NOMO-1 treated with dmso at 0.1 percent for 144 hours (cell line): Measurements from ENCODE around the gene CREG2.
A peak's percentile ranks its signal among the peaks of the same experiment; 100 is the strongest.

Experiments used
- DNase-seq: peaks from one replicate; lab custom pipeline; 2025; ENCODE audit not compliant: unreplicated experiment; lab: John Stamatoyannopoulos, UW

CREG2 gene

GRCh38 chr2:101387151-101387834, at the start of gene CREG2:
Gene CREG2, minus strand, starts transcription at chr2:101387503. Its CDS starts 46 bp downstream, at chr2:101387457.
- DNase-seq: peak; percentile 16

- DNase-seq: no peak
Measured at GRCh38 chr2:101435001-101435862, 47.9 kb upstream of the CREG2 start.

- no peak for DNase-seq
Measured at GRCh38 chr2:101433465-101433864, 46.2 kb upstream of the CREG2 start.

DNA sequence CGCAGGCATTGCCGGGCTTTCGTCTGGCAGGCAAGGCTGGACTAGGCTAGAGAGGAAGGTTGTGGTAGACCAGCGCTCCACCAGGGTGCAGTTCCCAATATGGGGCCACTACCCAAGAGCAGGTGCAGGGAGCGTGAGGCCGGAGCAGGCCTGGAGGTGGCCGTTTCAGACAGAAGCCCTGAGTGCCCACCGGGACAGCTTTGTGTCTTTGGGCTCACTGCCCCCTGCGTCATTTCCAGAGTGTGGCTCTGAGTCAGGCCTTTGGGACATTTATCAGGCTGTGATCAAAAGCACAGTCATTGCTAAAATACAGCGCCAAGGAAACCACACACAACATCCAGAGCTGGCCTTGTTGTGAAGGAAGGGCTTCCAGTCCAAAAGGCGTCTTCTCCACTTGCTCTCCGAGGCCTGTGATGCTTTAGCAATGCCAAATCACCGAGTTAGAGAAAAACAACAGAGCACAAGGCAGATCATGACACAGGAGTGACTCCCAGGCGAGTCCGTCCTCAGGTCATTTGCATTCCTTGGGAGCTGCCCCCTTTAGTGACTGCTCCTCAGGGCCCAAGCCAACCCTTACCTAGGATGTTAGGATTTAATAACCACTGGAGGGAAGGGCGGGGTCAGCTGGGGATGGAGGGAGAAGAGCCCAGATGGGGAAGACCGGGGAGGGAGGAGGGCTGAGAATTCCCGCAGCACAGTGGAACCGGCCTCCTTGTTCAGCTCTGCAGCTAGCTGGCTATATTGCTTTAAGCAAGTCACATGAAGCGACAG, 45.3 kb upstream of the CREG2 start:
- DNase-seq: no peak

GRCh38 chr2:101431486-101431885, 44.2 kb upstream of the CREG2 start:
- DNase-seq: no peak

DNA sequence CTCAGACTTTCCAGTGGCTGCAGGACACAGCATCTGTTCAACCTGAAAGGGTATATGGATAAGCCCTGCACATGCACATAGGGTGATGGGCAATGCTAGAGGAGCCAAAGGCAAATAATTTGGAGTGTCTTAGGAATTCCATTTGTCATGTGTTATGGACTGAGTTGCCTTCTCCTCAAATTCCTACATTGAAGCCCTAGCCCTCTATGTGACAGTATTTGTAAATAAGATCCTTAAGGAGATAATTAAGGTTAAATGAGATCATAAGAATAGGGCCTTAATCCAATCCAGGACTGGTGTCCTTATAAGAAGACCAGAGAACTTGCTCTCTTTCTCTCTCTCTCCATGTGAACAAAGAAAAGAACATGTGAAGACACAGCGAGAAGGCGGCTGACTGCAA, 42.9 kb upstream of the CREG2 start:
- no peak for DNase-seq

GRCh38 chr2:101429453-101429852, 42.1 kb upstream of the CREG2 start:
- no peak for DNase-seq

- no peak for DNase-seq
Measured at GRCh38 chr2:101428422-101429176, 41.3 kb upstream of the CREG2 start.

GRCh38 chr2:101427743-101428142, 40.4 kb upstream of the CREG2 start:
- no peak for DNase-seq

- no peak for DNase-seq
Measured at GRCh38 chr2:101427240-101427639, 39.9 kb upstream of the CREG2 start.

DNA sequence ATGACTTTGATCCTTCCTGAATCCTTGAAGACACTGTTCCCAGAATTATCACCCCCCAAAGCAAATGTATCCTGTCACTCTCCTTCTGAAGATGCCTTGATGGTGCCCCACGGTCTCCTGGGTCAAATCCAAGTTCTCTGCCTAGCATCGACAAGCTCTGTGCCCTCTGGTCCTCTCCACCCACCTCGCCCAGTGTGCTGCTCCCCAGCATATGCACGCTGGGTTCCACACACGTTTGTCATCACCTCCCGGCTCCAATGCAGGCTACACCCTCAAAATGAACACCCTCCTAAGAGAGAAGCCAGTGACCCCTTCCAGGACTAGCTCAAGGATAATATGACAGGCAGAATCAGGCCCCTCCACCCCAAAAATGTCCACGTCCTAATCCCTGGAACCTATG, 39.5 kb upstream of the CREG2 start:
- DNase-seq: no peak

DNA sequence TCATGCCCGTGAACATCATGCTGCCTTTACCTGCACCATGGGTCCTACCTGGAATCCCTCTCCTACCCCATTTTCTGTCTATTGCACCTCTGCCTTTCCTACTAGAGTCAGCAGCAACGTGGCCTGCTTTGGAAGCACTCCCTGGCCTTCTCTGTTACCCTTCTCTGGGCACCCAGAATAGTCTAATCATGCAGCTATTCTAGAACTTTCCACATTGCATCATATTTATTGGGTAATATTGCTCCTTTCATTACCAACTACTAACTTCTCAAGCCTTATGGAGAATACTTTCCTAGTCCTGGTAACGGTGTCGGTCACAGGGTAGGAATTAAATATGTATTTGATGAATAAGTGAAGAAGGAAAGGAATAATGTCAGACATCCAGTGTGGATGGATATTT, 33.3 kb upstream of the CREG2 start:
- no peak for DNase-seq

DNA sequence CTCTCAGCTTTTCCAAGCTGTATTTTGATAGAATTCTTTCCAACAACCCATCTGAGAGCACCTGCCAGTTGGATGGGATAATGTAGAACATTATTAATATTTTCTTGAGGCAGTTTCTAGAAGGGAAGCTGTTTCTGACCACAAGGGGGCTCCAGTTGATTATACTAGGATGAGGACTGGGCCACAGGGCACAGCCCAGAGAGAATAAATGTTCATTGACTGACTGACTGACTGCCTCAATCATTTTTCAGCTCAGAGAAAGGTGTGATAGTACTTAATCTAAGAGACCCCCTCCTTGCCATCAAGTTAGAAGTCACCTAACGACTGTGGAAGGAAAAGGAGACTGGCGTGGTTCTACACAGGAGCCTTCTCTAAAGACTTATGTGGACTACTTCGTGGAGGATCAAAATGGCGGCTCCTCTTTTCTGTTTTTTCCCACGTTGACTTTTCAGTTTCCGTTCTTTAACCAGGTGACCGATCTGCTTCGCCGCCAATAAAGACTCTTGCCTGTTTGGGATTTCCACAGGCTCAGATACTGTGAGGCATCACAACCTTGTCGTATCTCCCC, 31.9 kb upstream of the CREG2 start:
- peak; percentile 21 for DNase-seq

- DNase-seq: no peak
Measured at GRCh38 chr2:101418460-101419095, 31.3 kb upstream of the CREG2 start.

- DNase-seq: no peak
Measured at GRCh38 chr2:101416609-101417008, 29.3 kb upstream of the CREG2 start.

GRCh38 chr2:101415884-101416283, 28.6 kb upstream of the CREG2 start:
- no peak for DNase-seq

- DNase-seq: no peak
Measured at GRCh38 chr2:101415220-101415619, 27.9 kb upstream of the CREG2 start.

- no peak for DNase-seq
Measured at GRCh38 chr2:101412092-101412694, 24.9 kb upstream of the CREG2 start.

DNA sequence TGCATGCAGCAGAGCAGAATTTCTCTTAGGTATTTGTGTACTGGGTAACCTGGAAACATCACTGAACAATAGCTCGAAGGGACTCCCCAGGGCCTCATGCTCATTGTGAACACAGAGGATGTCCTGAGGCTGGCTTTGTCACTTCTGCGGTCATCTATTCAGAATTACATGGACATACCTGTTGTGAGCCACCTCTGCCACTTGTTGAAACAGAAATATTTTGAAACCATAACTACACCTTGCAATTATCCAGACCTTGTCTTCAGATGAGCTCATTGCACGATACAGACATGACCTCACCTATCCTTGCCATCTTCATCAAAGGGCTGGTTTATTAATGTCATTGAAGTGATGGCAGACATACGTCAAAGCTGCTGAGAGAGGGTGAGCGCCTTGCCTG, 23.4 kb upstream of the CREG2 start:
- DNase-seq: no peak

DNA sequence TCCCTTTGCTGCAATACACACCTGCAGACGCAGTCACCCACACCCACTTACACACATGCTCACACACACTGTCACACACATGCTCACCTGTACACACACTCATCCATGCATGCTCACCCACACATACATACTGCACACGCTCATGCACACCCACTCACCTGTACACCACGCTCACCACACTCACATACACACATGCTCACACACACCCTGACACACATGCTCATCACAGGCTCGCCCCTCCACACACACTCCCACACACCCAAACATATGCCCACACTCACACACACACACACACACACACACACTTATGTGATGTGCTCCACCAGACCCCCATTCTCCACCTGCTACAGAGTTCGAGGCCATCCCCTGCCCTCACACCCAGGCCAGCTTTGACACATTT, 22.8 kb upstream of the CREG2 start:
- DNase-seq: no peak
